GM19099 (cell line): Measurements from ENCODE around the gene OR13C4.

Source experiments
- POLR2A ChIP-seq: IDR thresholded peaks from 3 replicates; pipeline ENCODE4 v1.6.1; 2011; ENCODE audit warnings: low read depth; ENCODE audit not compliant: insufficient read length; ENCODE audit errors: extremely low read depth

Gene OR13C4

GRCh38 chr9:104485014-104485413 lies 42.0 kb downstream of the OR13C4 start:
- TF ChIP-seq POLR2A: no peak

- no peak for TF ChIP-seq POLR2A
Observed at GRCh38 chr9:104482921-104483570, 44.0 kb downstream of the OR13C4 start.
